WTC11 (cell line): Measurements from ENCODE around the gene BCL2L11. TPM values are rescaled to one million over a fixed set of nuclear protein-coding genes. Genes with fewer than 3 reads are reported as not detected.

Experiments
- ATAC-seq: fragments of 200-7000 bp; cut with Tn5 transposase; 2 replicates; pipeline ENCODE4 v1.10.0; 2021; ENCODE audit warnings: mild to moderate bottlenecking, moderate library complexity
- CTCF ChIA-PET: fragments of 300-600 bp; sonication (Branson Sonifier 250); formaldehyde crosslinking; loops from one replicate; lab custom pipeline; 2021; ENCODE audit warnings: antibody characterized with exemption; lab: Charles Lee
- POLR2A ChIA-PET: fragments of 350-600 bp; sonication (Branson Sonifier 250); formaldehyde crosslinking; loops from one replicate; lab custom pipeline; 2021; ENCODE audit warnings: antibody characterized with exemption; lab: Charles Lee
- DNase-seq: peaks from one replicate; pipeline ENCODE4 v3.0.0; 2021; ENCODE audit warnings: low spot score
- H3K27ac Mint-ChIP-seq: 2 replicates; pipeline ENCODE4 v1.8.0; 2021; ENCODE audit warnings: mixed read lengths
- H3K27me3 Mint-ChIP-seq: 2 replicates; pipeline ENCODE4 v1.8.0; 2021; ENCODE audit warnings: low read depth, mild to moderate bottlenecking, moderate library complexity, mixed read lengths
- H3K36me3 Mint-ChIP-seq: 2 replicates; pipeline ENCODE4 v1.8.0; 2021; ENCODE audit warnings: mixed read lengths
- H3K4me1 Mint-ChIP-seq: 2 replicates; pipeline ENCODE4 v1.8.0; 2022; ENCODE audit warnings: mixed read lengths
- H3K4me3 Mint-ChIP-seq: 2 replicates; pipeline ENCODE4 v1.8.0; 2021; ENCODE audit warnings: mild to moderate bottlenecking, moderate library complexity, mixed read lengths
- H3K9me3 Mint-ChIP-seq: 2 replicates; pipeline ENCODE4 v1.8.0; 2021; ENCODE audit warnings: mixed read lengths
- ATF1 ChIP-seq: sonication (generic); formaldehyde crosslinking; IDR thresholded peaks from 2 replicates; pipeline ENCODE4 v1.8.1; 2023; ENCODE audit warnings: mild to moderate bottlenecking, moderate library complexity, missing genetic modification reagents
- EMX1 ChIP-seq: fragments of 250-450 bp; sonication (Bioruptor Pico); IDR thresholded peaks from 2 replicates; pipeline ENCODE4 v1.8.0; 2021; ENCODE audit warnings: mild to moderate bottlenecking
- ERG ChIP-seq: fragments of 250-450 bp; sonication (Bioruptor Pico); IDR thresholded peaks from 2 replicates; pipeline ENCODE4 v1.8.0; 2021; ENCODE audit warnings: mild to moderate bottlenecking
- GABPB1 ChIP-seq: sonication (generic); formaldehyde crosslinking; IDR thresholded peaks from 2 replicates; pipeline ENCODE4 v1.8.1; 2023; ENCODE audit warnings: mild to moderate bottlenecking, missing genetic modification reagents
- IRF1 ChIP-seq: sonication (generic); formaldehyde crosslinking; IDR thresholded peaks from 2 replicates; pipeline ENCODE4 v1.8.0; 2023; ENCODE audit warnings: missing genetic modification reagents
- MAX ChIP-seq: sonication (generic); formaldehyde crosslinking; IDR thresholded peaks from 2 replicates; pipeline ENCODE4 v1.8.0; 2022; ENCODE audit warnings: mild to moderate bottlenecking, missing genetic modification reagents
- NR2C2 ChIP-seq: sonication (generic); formaldehyde crosslinking; IDR thresholded peaks from 2 replicates; pipeline ENCODE4 v1.8.0; 2022; ENCODE audit warnings: mild to moderate bottlenecking, missing genetic modification reagents
- PRRX2 ChIP-seq: fragments of 250-450 bp; sonication (Bioruptor Pico); IDR thresholded peaks from 2 replicates; pipeline ENCODE4 v1.8.0; 2021; ENCODE audit warnings: mild to moderate bottlenecking
- RORB ChIP-seq: fragments of 250-450 bp; sonication (Bioruptor Pico); IDR thresholded peaks from 2 replicates; pipeline ENCODE4 v1.9.0; 2021; ENCODE audit warnings: mild to moderate bottlenecking
- SMAD3 ChIP-seq: sonication (generic); formaldehyde crosslinking; IDR thresholded peaks from 2 replicates; pipeline ENCODE4 v1.8.0; 2022; ENCODE audit warnings: missing genetic modification reagents, mild to moderate bottlenecking, borderline replicate concordance
- SMAD4 ChIP-seq: sonication (generic); formaldehyde crosslinking; IDR thresholded peaks from 2 replicates; pipeline ENCODE4 v1.8.0; 2022; ENCODE audit warnings: mild to moderate bottlenecking, missing genetic modification reagents
- TEAD1 ChIP-seq: sonication (generic); formaldehyde crosslinking; IDR thresholded peaks from 2 replicates; pipeline ENCODE4 v1.8.0; 2022; ENCODE audit warnings: mild to moderate bottlenecking, missing genetic modification reagents
- ZBTB21 ChIP-seq: sonication (generic); formaldehyde crosslinking; IDR thresholded peaks from 2 replicates; pipeline ENCODE4 v1.8.1; 2023; ENCODE audit warnings: mild to moderate bottlenecking, missing genetic modification reagents, borderline replicate concordance
- ZBTB43 ChIP-seq: sonication (generic); formaldehyde crosslinking; IDR thresholded peaks from 2 replicates; pipeline ENCODE4 v1.8.1; 2023; ENCODE audit warnings: mild to moderate bottlenecking, missing genetic modification reagents
- ZNF138 ChIP-seq: sonication (generic); formaldehyde crosslinking; conservative IDR thresholded peaks from 2 replicates; pipeline ENCODE4 v1.8.1; 2022; ENCODE audit warnings: mild to moderate bottlenecking, moderate library complexity, missing genetic modification reagents
- ZNF232 ChIP-seq: sonication (generic); formaldehyde crosslinking; IDR thresholded peaks from 2 replicates; pipeline ENCODE4 v1.8.0; 2022; ENCODE audit warnings: mild to moderate bottlenecking, missing genetic modification reagents
- ZNF281 ChIP-seq: sonication (generic); formaldehyde crosslinking; IDR thresholded peaks from 2 replicates; pipeline ENCODE4 v1.8.0; 2023; ENCODE audit warnings: mild to moderate bottlenecking, missing genetic modification reagents
- ZNF423 ChIP-seq: fragments of 250-450 bp; sonication (Bioruptor Pico); IDR thresholded peaks from 2 replicates; pipeline ENCODE4 v2.1.2; 2022; ENCODE audit warnings: mild to moderate bottlenecking, moderate library complexity
- total RNA-seq: library from RNA; stranded (reverse); gene quantifications from 3 replicates; pipeline ENCODE4 v1.2.3, GENCODE V29; 2021

BCL2L11 gene
- total RNA-seq, 1 experiment from 2014 or later = 19.3 TPM

- TF ChIP-seq PRRX2 (CRISPR knock-in tag) = no peak
- no peak for TF ChIP-seq NR2C2 (CRISPR knock-in tag)
- TF ChIP-seq RORB (CRISPR knock-in tag) = no peak
- TF ChIP-seq ZNF281 = no peak
- TF ChIP-seq ZBTB43 (CRISPR knock-in tag) = no peak
- no peak for TF ChIP-seq IRF1
- no peak for TF ChIP-seq ZNF423 (CRISPR knock-in tag)
Observed at GRCh38 chr2:111189106-111189505, 68.4 kb downstream of the BCL2L11 start (continued).

GRCh38 chr2:111190816-111191540 is 70.3 kb downstream of the BCL2L11 start:
- ChIA-PET CTCF (no interaction called here), POLR2A (no interaction called here)
- Mint-ChIP-seq H3K4me3 (no peak overlapping the region), H3K36me3 (no peaks in the 10 kb centered on the region), H3K4me1 (no peaks in the 10 kb centered on the region), H3K9me3 (no peaks in the 10 kb centered on the region), H3K27ac (no peak overlapping the region), H3K27me3 (no peaks in the 10 kb centered on the region)
- ATAC-seq (no peak), DNase-seq (no peak)
- TF ChIP-seq SMAD3 (CRISPR knock-in tag) = no peak
- TF ChIP-seq MAX (CRISPR knock-in tag) = no peak
- TF ChIP-seq PRRX2 (CRISPR knock-in tag) = no peak
- TF ChIP-seq ZNF232 = no peak
- TF ChIP-seq ERG (CRISPR knock-in tag) = no peak
- no peak for TF ChIP-seq EMX1
- no peak for TF ChIP-seq IRF1
- TF ChIP-seq ZNF138 (CRISPR knock-in tag) = no peak
- TF ChIP-seq NR2C2 (CRISPR knock-in tag) = no peak

GRCh38 chr2:111191877-111192276 is 71.2 kb downstream of the BCL2L11 start:
- ChIA-PET POLR2A (no interaction called here), CTCF (no interaction called here)
- DNase-seq = no peak
- Mint-ChIP-seq H3K27ac (no peak overlapping the region), H3K9me3 (no peaks in the 10 kb centered on the region), H3K4me1 (no peaks in the 10 kb centered on the region), H3K27me3 (no peaks in the 10 kb centered on the region), H3K4me3 (no peak overlapping the region), H3K36me3 (no peaks in the 10 kb centered on the region)
- ATAC-seq = no peak
- no peak for TF ChIP-seq GABPB1 (CRISPR knock-in tag)
- TF ChIP-seq EMX1 = no peak
- no peak for TF ChIP-seq ZBTB43 (CRISPR knock-in tag)
- no peak for TF ChIP-seq ZNF138 (CRISPR knock-in tag)
- TF ChIP-seq ZNF281 = no peak
- TF ChIP-seq ZBTB21 (CRISPR knock-in tag) = no peak
- no peak for TF ChIP-seq SMAD4 (CRISPR knock-in tag)
- no peak for TF ChIP-seq ATF1 (CRISPR knock-in tag)
- TF ChIP-seq TEAD1 (CRISPR knock-in tag) = no peak
